ENCODE measurements around the gene SPINK1.

GRCh38 chr5:147874910-147875367, 43.5 kb upstream of the SPINK1 start:
- no peak for TF ChIP-seq CTCF (IDR thresholded peaks at IDR 0.05 in 2 of 3, conservative IDR thresholded peaks at IDR 0.05 in 1 of 3; ENCODE audit: borderline replicate concordance in 1 of 3, insufficient read depth in 1 of 3, low read depth in 2 of 3, low read length in 2 of 3)
- no peak for TF ChIP-seq POLR2A (IDR thresholded peaks at IDR 0.05; ENCODE audit: borderline replicate concordance, extremely low read depth, insufficient read depth, insufficient read length)
- TF ChIP-seq, protein P1, sequence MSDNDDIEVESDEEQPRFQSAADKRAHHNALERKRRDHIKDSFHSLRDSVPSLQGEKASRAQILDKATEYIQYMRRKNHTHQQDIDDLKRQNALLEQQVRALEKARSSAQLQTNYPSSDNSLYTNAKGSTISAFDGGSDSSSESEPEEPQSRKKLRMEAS (IDR thresholded peaks at IDR 0.05) = no peak
- TF ChIP-seq RAD21 (IDR thresholded peaks at IDR 0.05; ENCODE audit: low read depth) = no peak
- TF ChIP-seq TCF7L2 (IDR thresholded peaks at IDR 0.05; ENCODE audit: borderline replicate concordance, extremely low read depth, insufficient read depth, insufficient read length) = no peak
- no peak for TF ChIP-seq CEBPB (IDR thresholded peaks at IDR 0.05; ENCODE audit: low read depth)
- no peak for TF ChIP-seq EZH2 (IDR thresholded peaks at IDR 0.05)
- no peak for TF ChIP-seq ZNF274 (IDR thresholded peaks at IDR 0.05; ENCODE audit: low read depth, low read length)
- no peak for TF ChIP-seq SIN3A (IDR thresholded peaks at IDR 0.05; ENCODE audit: low read depth)
- no peak for TF ChIP-seq POLR2AphosphoS5 (IDR thresholded peaks at IDR 0.05; ENCODE audit: low read depth, low read length)
